CD14-positive monocyte (primary cell): ENCODE measurements around the gene NDE1. TPM values are rescaled to one million over a fixed set of nuclear protein-coding genes. Genes with fewer than 3 reads are reported as not detected.

Experiments used
- DNase-seq, 3 donors: peaks; one replicate each; pipeline ENCODE4 v3.0.0-alpha.2; 2011 to 2022
- H2AFZ ChIP-seq: 2 replicates; pipeline ENCODE4 v1.6.0; 2012; ENCODE audit warnings: mild to moderate bottlenecking, low read depth, low read length, inconsistent platforms; ENCODE audit not compliant: insufficient read depth, poor library complexity, severe bottlenecking
- H3K27ac ChIP-seq, 2 donors: 1 replicate in 1 of 2; 2 replicates in 1 of 2; pipeline ENCODE4 v1.5.1; 2012 to 2013; ENCODE audit warnings: low read length in 2 of 2, control low read depth in 1 of 2, inconsistent platforms in 1 of 2, low read depth in 1 of 2, mild to moderate bottlenecking in 1 of 2
- H3K27me3 ChIP-seq, 2 donors: one replicate each; pipeline versions ENCODE4 v1.6.0 to v1.6.1; 2011 to 2013; ENCODE audit warnings: low read length in 2 of 2; ENCODE audit not compliant: control insufficient read depth in 2 of 2, insufficient read depth in 2 of 2
- H3K36me3 ChIP-seq, 2 donors: replicated peaks in 1 of 2; 1 replicate in 1 of 2; 2 replicates in 1 of 2; pipeline versions ENCODE4 v1.5.1 to v1.6.1; 2012 to 2013; ENCODE audit warnings: low read length in 2 of 2, control low read depth in 1 of 2, inconsistent platforms in 1 of 2, mild to moderate bottlenecking in 1 of 2; ENCODE audit not compliant: insufficient read depth in 2 of 2, control insufficient read depth in 1 of 2
- H3K4me1 ChIP-seq, 2 donors: 1 replicate in 1 of 2; 2 replicates in 1 of 2; pipeline versions ENCODE4 v1.5.1 to v1.6.1; 2012 to 2013; ENCODE audit warnings: low read length in 2 of 2, control low read depth in 1 of 2, inconsistent platforms in 1 of 2, mild to moderate bottlenecking in 1 of 2, moderate library complexity in 1 of 2; ENCODE audit not compliant: insufficient read depth in 2 of 2, control insufficient read depth in 1 of 2
- H3K4me2 ChIP-seq: replicated peaks from 2 replicates; pipeline ENCODE3; 2012; ENCODE audit warnings: low read length, moderate library complexity, mild to moderate bottlenecking; ENCODE audit not compliant: poor library complexity, severe bottlenecking; ENCODE audit errors: extremely low read depth
- H3K4me3 ChIP-seq, 3 experiments: fragments of 200-600 bp in 1 of 3; sonication (generic) in 1 of 3; replicated peaks in 1 of 3; 1 replicate in 2 of 3; 2 replicates in 1 of 3; pipeline ENCODE4 v1.5.1; 2011 to 2013; ENCODE audit warnings: low read length in 3 of 3, mild to moderate bottlenecking in 3 of 3, control low read depth in 2 of 3, low read depth in 2 of 3, inconsistent platforms in 1 of 3, moderate library complexity in 1 of 3
- H3K79me2 ChIP-seq: 2 replicates; pipeline ENCODE4 v1.6.0; 2012; ENCODE audit warnings: mild to moderate bottlenecking, control low read depth, inconsistent platforms, low read length, moderate library complexity; ENCODE audit not compliant: insufficient read depth
- H3K9ac ChIP-seq: 2 replicates; pipeline ENCODE4 v1.6.0; 2017; ENCODE audit warnings: low read length, mild to moderate bottlenecking; ENCODE audit not compliant: insufficient read depth, poor library complexity, severe bottlenecking
- H3K9me3 ChIP-seq, 2 donors: replicated peaks in 1 of 2; 1 replicate in 1 of 2; 2 replicates in 1 of 2; pipeline versions ENCODE4 v1.5.1 to v1.6.1; 2012 to 2013; ENCODE audit warnings: low read length in 2 of 2, control low read depth in 1 of 2; ENCODE audit not compliant: control insufficient read depth in 1 of 2, insufficient read depth in 1 of 2
- H4K20me1 ChIP-seq: 2 replicates; pipeline ENCODE4 v1.6.0; 2012; ENCODE audit warnings: mild to moderate bottlenecking, low read length, control low read depth, moderate library complexity; ENCODE audit not compliant: insufficient read depth
- H3K27ac Mint-ChIP-seq, 7 donors: one replicate each; pipeline ENCODE4 v1.8.0; 2020; ENCODE audit warnings: mild to moderate bottlenecking in 7 of 7, mixed read lengths in 7 of 7, moderate library complexity in 6 of 7, inconsistent platforms in 2 of 7
- H3K27me3 Mint-ChIP-seq, 3 donors: one replicate each; pipeline ENCODE4 v1.8.0; 2021 to 2022; ENCODE audit warnings: low read depth in 3 of 3, mild to moderate bottlenecking in 3 of 3, mixed read lengths in 3 of 3, moderate library complexity in 3 of 3, inconsistent platforms in 1 of 3
- H3K36me3 Mint-ChIP-seq, 2 donors: one replicate each; pipeline ENCODE4 v1.8.0; 2020; ENCODE audit warnings: mixed read lengths in 2 of 2, inconsistent platforms in 1 of 2, mild to moderate bottlenecking in 1 of 2
- H3K4me1 Mint-ChIP-seq: one replicate; pipeline ENCODE4 v1.8.0; 2020; ENCODE audit warnings: mild to moderate bottlenecking, mixed read lengths
- H3K4me3 Mint-ChIP-seq, 2 donors: one replicate each; pipeline ENCODE4 v1.8.0; 2020; ENCODE audit warnings: mild to moderate bottlenecking in 2 of 2, mixed read lengths in 2 of 2, moderate library complexity in 1 of 2
- H3K9me3 Mint-ChIP-seq, 7 donors: one replicate each; pipeline ENCODE4 v1.8.0; 2020 to 2022; ENCODE audit warnings: mixed read lengths in 7 of 7, mild to moderate bottlenecking in 6 of 7, moderate library complexity in 6 of 7, inconsistent platforms in 2 of 7
- WGBS: methylation state at CpG from one replicate; pipeline ENCODE4 v1.1.5; 2013; ENCODE audit warnings: missing lambda C conversion rate; ENCODE audit not compliant: insufficient coverage; 5-methylcytosine and 5-hydroxymethylcytosine counted together
- intact Hi-C, 2 donors: fragments of 100-400 bp; cut with micrococcal nuclease; formaldehyde crosslinking; loops; one replicate each; pipeline versions ENCODE4 v1.15.0 to v1.15.1; 2023
- polyA plus RNA-seq, 3 donors: library from polyadenylated mRNA; depleted of rRNA in 1 of 3; unstranded in 2 of 3; stranded (reverse) in 1 of 3; fragments of 300-500 nt in 2 of 3; fragments of >200 nt in 1 of 3; fragmentation: Illumina TruSeq in 2 of 3; gene quantifications; 1 replicate in 2 of 3; 2 replicates in 1 of 3; pipeline ENCODE4 v1.2.3, GENCODE V29; 2012 to 2021
- TF ChIP-seq, protein P1 (sequence below): fragments of 200-600 bp; IDR thresholded peaks from one replicate; pipeline ENCODE4 v1.8.0; 2022; ENCODE audit warnings: antibody characterized with exemption, mild to moderate bottlenecking

NDE1 gene
- polyA plus RNA-seq, 3 donors = 26.0 to 47.8 (median 28.0) TPM

DNA sequence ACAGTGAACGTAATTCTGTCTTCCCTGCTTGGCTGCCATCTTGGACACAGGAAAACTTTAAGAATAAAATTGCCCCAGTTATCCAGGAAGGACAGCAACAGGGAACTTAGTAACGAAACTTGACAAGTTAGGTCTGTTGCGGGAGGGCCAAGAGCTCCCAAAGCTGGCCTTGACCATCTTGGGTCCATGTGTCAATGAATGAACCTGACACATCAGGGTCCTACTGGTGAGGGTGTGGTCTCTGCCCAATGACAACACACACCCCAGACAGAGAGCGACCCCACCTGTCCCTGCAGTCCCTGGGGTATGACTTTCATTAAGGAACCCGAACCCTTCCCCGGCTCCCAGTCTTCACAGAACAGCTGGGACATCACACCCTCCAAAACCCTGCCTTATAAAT lies 96.3 kb downstream of the NDE1 start:
- H3K4me2 ChIP-seq = no peak overlapping the region
- H3K9ac ChIP-seq = no peak overlapping the region
- 100% methylated on average over 5 of the region's 6 CpGs for WGBS
- intact Hi-C loops = no loop called here
- Mint-ChIP-seq H3K9me3 (peaks cover 0 to 3% (median 2%) of the 10 kb centered on the region in 7 donors), H3K4me3 (no peak overlapping the region), H3K27me3 (peaks cover 0 to 1% (median 0%) of the 10 kb centered on the region in 3 donors), H3K4me1 (peaks cover 4% of the 10 kb centered on the region), H3K27ac (no peak overlapping the region), H3K36me3 (peaks cover 0 to 1% of the 10 kb centered on the region in 2 donors)
- no peaks in the 10 kb centered on the region for H3K4me1 ChIP-seq
- no peaks in the 10 kb centered on the region for H3K79me2 ChIP-seq
- H4K20me1 ChIP-seq = no peaks in the 10 kb centered on the region
- no peaks in the 10 kb centered on the region for H3K9me3 ChIP-seq
- H3K27me3 ChIP-seq = no peaks in the 10 kb centered on the region
- H2AFZ ChIP-seq = no peak overlapping the region
- H3K36me3 ChIP-seq = peaks cover 0 to 7% of the 10 kb centered on the region in 2 donors
- no peak overlapping the region for H3K27ac ChIP-seq
- no peak overlapping the region for H3K4me3 ChIP-seq
- no peak for DNase-seq
- TF ChIP-seq, protein P1, sequence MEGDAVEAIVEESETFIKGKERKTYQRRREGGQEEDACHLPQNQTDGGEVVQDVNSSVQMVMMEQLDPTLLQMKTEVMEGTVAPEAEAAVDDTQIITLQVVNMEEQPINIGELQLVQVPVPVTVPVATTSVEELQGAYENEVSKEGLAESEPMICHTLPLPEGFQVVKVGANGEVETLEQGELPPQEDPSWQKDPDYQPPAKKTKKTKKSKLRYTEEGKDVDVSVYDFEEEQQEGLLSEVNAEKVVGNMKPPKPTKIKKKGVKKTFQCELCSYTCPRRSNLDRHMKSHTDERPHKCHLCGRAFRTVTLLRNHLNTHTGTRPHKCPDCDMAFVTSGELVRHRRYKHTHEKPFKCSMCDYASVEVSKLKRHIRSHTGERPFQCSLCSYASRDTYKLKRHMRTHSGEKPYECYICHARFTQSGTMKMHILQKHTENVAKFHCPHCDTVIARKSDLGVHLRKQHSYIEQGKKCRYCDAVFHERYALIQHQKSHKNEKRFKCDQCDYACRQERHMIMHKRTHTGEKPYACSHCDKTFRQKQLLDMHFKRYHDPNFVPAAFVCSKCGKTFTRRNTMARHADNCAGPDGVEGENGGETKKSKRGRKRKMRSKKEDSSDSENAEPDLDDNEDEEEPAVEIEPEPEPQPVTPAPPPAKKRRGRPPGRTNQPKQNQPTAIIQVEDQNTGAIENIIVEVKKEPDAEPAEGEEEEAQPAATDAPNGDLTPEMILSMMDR = no peak

DNA sequence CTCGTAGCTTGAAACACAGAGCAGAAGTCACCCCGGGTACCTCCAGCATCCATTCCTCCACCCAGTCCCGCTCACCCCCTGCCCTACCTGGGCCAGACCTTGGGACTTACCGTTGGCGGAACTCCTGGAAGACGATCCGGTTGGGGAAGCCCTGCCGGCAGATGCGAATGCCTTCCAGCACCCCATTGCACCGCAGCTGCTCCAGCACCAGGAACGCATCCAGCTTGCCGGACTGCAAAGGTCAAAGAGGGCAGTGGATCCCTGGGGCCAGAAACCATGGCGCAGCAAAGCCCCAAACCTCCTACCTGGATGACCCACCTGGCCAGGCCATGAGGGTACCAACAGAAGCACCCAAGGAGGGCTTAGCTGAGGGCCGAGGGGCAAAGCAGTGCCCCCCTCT lies 97.9 kb downstream of the NDE1 start:
- Histone ChIP-seq H3K4me3 (no peak overlapping the region), H3K27me3 (no peaks in the 10 kb centered on the region), H3K27ac (no peak overlapping the region), H3K4me1 (no peaks in the 10 kb centered on the region), H4K20me1 (no peaks in the 10 kb centered on the region), H3K79me2 (no peaks in the 10 kb centered on the region), H3K9me3 (no peaks in the 10 kb centered on the region), H3K9ac (no peak overlapping the region), H3K4me2 (no peak overlapping the region), H2AFZ (no peak overlapping the region), H3K36me3 (peaks cover 0 to 6% of the 10 kb centered on the region in 2 donors)
- no peak for DNase-seq
- Mint-ChIP-seq H3K4me3 (no peak overlapping the region), H3K9me3 (no peaks in the 10 kb centered on the region), H3K27ac (peak overlapping the region in 1 of 7 donors; percentile 10), H3K27me3 (peaks cover 0 to 1% (median 0%) of the 10 kb centered on the region in 3 donors), H3K36me3 (no peaks in the 10 kb centered on the region), H3K4me1 (peaks cover 4% of the 10 kb centered on the region)
- WGBS = 98% methylated on average over 11 of the region's 14 CpGs
- intact Hi-C loops = no loop called here
- TF ChIP-seq, protein P1 = no peak
